Testis (tissue), 3 donors: Measurements from ENCODE around the gene CLTC. TPM values are rescaled to one million over a fixed set of nuclear protein-coding genes. Genes with fewer than 3 reads are reported as not detected.

Source experiments
- DNase-seq: peaks from one replicate; pipeline ENCODE4 v3.0.0-alpha.2; 2019
- H3K27ac ChIP-seq, 2 donors: fragments of 200-600 bp; sonication (generic); one replicate each; pipeline ENCODE4 v1.5.1; 2019
- H3K27me3 ChIP-seq: fragments of 200-600 bp; sonication (generic); one replicate; pipeline ENCODE4 v1.5.1; 2019
- H3K36me3 ChIP-seq: fragments of 200-600 bp; sonication (generic); one replicate; pipeline ENCODE4 v1.5.1; 2017; ENCODE audit warnings: low read depth; ENCODE audit errors: missing control alignments
- H3K4me1 ChIP-seq: fragments of 200-600 bp; sonication (generic); one replicate; pipeline ENCODE4 v1.5.1; 2019
- H3K4me3 ChIP-seq, 2 donors: fragments of 200-600 bp; sonication (generic); one replicate each; pipeline ENCODE4 v1.5.1; 2017 to 2019
- H3K9me3 ChIP-seq: fragments of 200-600 bp; sonication (generic); one replicate; pipeline ENCODE4 v1.5.1; 2017
- CTCF ChIP-seq, 3 experiments: fragments of 450-650 bp in 2 of 3; fragments of 200-600 bp in 1 of 3; sonication (generic) in 1 of 3; IDR thresholded peaks; one replicate each; pipeline ENCODE4 v1.5.1; 2016 to 2019; ENCODE audit warnings: antibody characterized with exemption in 3 of 3, mild to moderate bottlenecking in 2 of 3, moderate library complexity in 1 of 3
- POLR2A ChIP-seq: fragments of 450-650 bp; IDR thresholded peaks from one replicate; pipeline ENCODE4 v1.6.1; 2017; ENCODE audit warnings: antibody characterized with exemption, mild to moderate bottlenecking, moderate library complexity
- WGBS, 2 donors: methylation state at CpG; one replicate each; pipeline ENCODE4 v1.1.5; 2018; 5-methylcytosine and 5-hydroxymethylcytosine counted together
- intact Hi-C: fragments of 100-400 bp; cut with DNase I; formaldehyde crosslinking; loops from one replicate; pipeline ENCODE4 v1.15.1; 2023; ENCODE audit warnings: low total_unique reads
- polyA plus RNA-seq: library from polyadenylated mRNA; stranded (reverse); fragments of 350-450 nt; fragmentation: Illumina TruSeq; extraction: RNeasy Lipid Tissue Mini Kit (QIAGEN cat#74804); gene quantifications from one replicate; pipeline ENCODE4 v1.2.3, GENCODE V29; 2014; ENCODE audit warnings: low read depth, low replicate concordance; ENCODE audit not compliant: insufficient read depth
- total RNA-seq, 2 donors: library from RNA; depleted of rRNA; stranded (reverse); fragments of >200 nt; gene quantifications; one replicate each; pipeline ENCODE4 v1.2.3, GENCODE V29; 2016

The CLTC gene
- total and polyA plus RNA-seq, 3 donors from 2014 or later: 137 to 253 (median 221) TPM

- Histone ChIP-seq H3K27ac (no peak overlapping the region), H3K4me1 (no peaks in the 10 kb centered on the region), H3K9me3 (no peaks in the 10 kb centered on the region), H3K36me3 (no peaks in the 10 kb centered on the region), H3K27me3 (no peaks in the 10 kb centered on the region), H3K4me3 (no peak overlapping the region)
- no peak for DNase-seq
- TF ChIP-seq CTCF (IDR thresholded peaks at IDR 0.05) (no peak), POLR2A (no peak)
- 72 to 79% methylated on average over 4 of the region's 4 CpGs for WGBS, 2 donors
- intact Hi-C loops: no loop called here
Measured at GRCh38 chr17:59698143-59698542, 78.4 kb downstream of the CLTC start.

GRCh38 chr17:59699218-59699617, 79.5 kb downstream of the CLTC start:
- 96 to 99% methylated on average over 7 of the region's 7 CpGs for WGBS, 2 donors
- intact Hi-C loops: no loop called here
- Histone ChIP-seq H3K4me3 (no peak overlapping the region), H3K36me3 (no peaks in the 10 kb centered on the region), H3K9me3 (no peaks in the 10 kb centered on the region), H3K27me3 (no peaks in the 10 kb centered on the region), H3K4me1 (no peaks in the 10 kb centered on the region), H3K27ac (no peak overlapping the region)
- no peak for DNase-seq
- no peak for TF ChIP-seq CTCF (IDR thresholded peaks at IDR 0.05)
- no peak for TF ChIP-seq POLR2A

- intact Hi-C loops: no loop called here
- WGBS, 2 donors: 89 to 94% methylated on average over 6 of the region's 6 CpGs
Measured at GRCh38 chr17:59699786-59700185, 80.1 kb downstream of the CLTC start.

GRCh38 chr17:59702304-59702703, 82.6 kb downstream of the CLTC start:
- no peaks in the 10 kb centered on the region for H3K9me3 ChIP-seq
- TF ChIP-seq CTCF (IDR thresholded peaks at IDR 0.05) (no peak), POLR2A (no peak)
- H3K27me3 ChIP-seq: no peaks in the 10 kb centered on the region
- H3K36me3 ChIP-seq: no peaks in the 10 kb centered on the region
- peaks cover 6% of the 10 kb centered on the region for H3K4me1 ChIP-seq
- no peak overlapping the region for H3K4me3 ChIP-seq
- H3K27ac ChIP-seq: no peak overlapping the region
- intact Hi-C loops: no loop called here
- no peak for DNase-seq
- 90 to 96% methylated on average over 7 of the region's 7 CpGs for WGBS, 2 donors

More at GRCh38 chr17:59699786-59700185, 80.1 kb downstream of the CLTC start:
- Histone ChIP-seq H3K4me3 (no peak overlapping the region), H3K27ac (no peak overlapping the region), H3K27me3 (no peaks in the 10 kb centered on the region), H3K9me3 (no peaks in the 10 kb centered on the region), H3K4me1 (no peaks in the 10 kb centered on the region), H3K36me3 (no peaks in the 10 kb centered on the region)
- DNase-seq: no peak
- TF ChIP-seq CTCF (IDR thresholded peaks at IDR 0.05) (no peak), POLR2A (no peak)

- Histone ChIP-seq H3K27me3 (no peaks in the 10 kb centered on the region), H3K4me3 (peak within 1 kb of the TSS; percentile 77 to 80), H3K4me1 (peaks cover 16% of the 10 kb centered on the region), H3K9me3 (no peaks in the 10 kb centered on the region), H3K27ac (peak within 1 kb of the TSS; percentile 82 to 91), H3K36me3 (no peaks in the 10 kb centered on the region)
- peak; percentile 99 for DNase-seq
- WGBS, 2 donors: 0% methylated on average over 32 to 45 of the region's 45 CpGs
- intact Hi-C loops: no loop called here
- TF ChIP-seq POLR2A: peak; percentile 81
- TF ChIP-seq CTCF (IDR thresholded peaks at IDR 0.05): no peak
Measured at GRCh38 chr17:59707149-59707970, 87.7 kb downstream of the CLTC start, which contains the start of the genes PTRH2 and VMP1. Gene PTRH2 (minus strand): TSS chr17:59707430. CDS start chr17:59697978, 9,452 bp downstream. Gene VMP1 (plus strand): TSS chr17:59707654. CDS start chr17:59731447, 23,793 bp downstream.
